ENCODE measurements around the gene EEF2K.

Gene EEF2K

GRCh38 chr16:22183335-22183734, 22.7 kb upstream of the EEF2K start:
- TF ChIP-seq GATA1 (IDR thresholded peaks at IDR 0.05; ENCODE audit: low read depth, low read length) = no peak
- no peak for DNase-seq

DNA sequence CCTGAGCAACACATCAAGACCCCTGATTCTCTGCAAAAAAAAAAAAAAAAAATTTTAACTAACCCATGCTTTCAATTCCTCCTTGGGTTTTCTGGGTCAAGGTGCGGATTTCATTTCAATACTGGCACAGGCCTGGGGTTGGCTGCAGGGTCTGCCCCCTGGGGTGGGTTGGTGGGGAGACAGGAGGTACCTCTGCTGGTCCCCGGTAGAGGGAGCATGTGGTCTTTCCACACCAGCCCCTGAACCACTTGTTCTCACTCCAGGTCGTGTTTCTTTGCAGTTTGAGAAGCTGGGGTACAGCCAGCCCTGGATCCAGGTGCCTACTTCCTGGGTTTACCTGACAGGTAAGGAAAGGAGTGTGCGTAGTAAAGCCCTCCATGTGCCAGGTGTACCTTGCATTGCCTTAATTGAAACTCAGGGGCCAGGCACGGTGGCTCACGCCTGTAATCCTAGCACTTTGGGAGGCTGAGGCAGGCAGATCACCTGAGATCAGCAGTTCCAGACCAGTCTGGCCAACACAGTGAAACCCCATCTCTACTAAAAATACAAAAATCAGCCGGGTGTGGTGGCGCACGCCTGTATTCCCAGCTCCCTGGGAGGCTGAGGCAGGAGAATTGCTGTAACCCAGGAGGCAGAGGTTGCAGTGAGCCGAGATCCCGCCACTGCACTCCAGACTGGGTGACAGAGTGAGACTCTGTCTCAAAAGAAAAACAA, 22.0 kb upstream of the EEF2K start:
- TF ChIP-seq GATA1 (IDR thresholded peaks at IDR 0.05; ENCODE audit: low read depth, low read length) (no peak), POLR2A (IDR thresholded peaks at IDR 0.05; ENCODE audit: low read length) (no peak)
- DNase-seq = no peak

GRCh38 chr16:22184615-22184968, 21.5 kb upstream of the EEF2K start:
- DNase-seq = no peak
- no peak for TF ChIP-seq GATA1 (IDR thresholded peaks at IDR 0.05; ENCODE audit: low read depth, low read length)
- no peak for TF ChIP-seq POLR2A (IDR thresholded peaks at IDR 0.05; ENCODE audit: low read length)

DNA sequence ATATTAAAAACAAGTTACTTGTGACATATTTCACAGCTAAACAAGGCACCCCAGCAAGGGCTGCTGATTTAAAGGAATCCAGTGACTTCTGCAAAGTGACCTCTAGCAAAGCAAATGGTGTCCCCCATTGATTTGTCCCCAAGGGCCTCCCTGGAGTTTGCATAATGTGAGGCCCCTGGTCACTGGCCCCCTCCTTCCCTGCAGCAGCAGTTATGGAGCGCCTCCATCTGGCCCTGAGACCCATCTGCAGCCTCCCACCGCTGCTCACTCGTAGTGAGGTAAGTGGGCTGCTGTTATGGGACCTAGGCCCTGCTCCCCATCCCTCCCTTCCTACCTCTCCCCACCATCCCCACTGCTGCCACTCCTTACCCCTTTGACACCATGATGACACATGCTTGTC, 19.6 kb upstream of the EEF2K start:
- TF ChIP-seq GATA1 (IDR thresholded peaks at IDR 0.05; ENCODE audit: low read depth, low read length) (no peak), POLR2A (IDR thresholded peaks at IDR 0.05; ENCODE audit: low read length) (no peak)
- DNase-seq = no peak

DNA sequence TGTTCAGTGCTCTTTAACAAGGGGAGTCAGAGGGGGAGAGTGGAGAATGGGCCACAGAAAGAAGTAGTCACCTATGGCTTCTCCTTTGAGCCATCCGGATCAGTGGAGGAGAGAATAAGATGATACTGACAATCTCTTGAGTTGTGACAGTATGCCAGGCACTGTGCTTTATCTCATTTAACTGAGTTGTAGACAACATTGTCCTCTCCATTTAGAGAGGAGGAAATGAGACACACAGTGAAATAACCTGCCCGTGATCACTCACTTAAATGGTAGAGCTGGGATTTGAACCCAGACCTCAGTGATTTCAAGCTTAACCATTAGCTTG, 17.8 kb upstream of the EEF2K start:
- TF ChIP-seq GATA1 (IDR thresholded peaks at IDR 0.05; ENCODE audit: low read depth, low read length) (no peak), POLR2A (IDR thresholded peaks at IDR 0.05; ENCODE audit: low read length) (no peak)

DNA sequence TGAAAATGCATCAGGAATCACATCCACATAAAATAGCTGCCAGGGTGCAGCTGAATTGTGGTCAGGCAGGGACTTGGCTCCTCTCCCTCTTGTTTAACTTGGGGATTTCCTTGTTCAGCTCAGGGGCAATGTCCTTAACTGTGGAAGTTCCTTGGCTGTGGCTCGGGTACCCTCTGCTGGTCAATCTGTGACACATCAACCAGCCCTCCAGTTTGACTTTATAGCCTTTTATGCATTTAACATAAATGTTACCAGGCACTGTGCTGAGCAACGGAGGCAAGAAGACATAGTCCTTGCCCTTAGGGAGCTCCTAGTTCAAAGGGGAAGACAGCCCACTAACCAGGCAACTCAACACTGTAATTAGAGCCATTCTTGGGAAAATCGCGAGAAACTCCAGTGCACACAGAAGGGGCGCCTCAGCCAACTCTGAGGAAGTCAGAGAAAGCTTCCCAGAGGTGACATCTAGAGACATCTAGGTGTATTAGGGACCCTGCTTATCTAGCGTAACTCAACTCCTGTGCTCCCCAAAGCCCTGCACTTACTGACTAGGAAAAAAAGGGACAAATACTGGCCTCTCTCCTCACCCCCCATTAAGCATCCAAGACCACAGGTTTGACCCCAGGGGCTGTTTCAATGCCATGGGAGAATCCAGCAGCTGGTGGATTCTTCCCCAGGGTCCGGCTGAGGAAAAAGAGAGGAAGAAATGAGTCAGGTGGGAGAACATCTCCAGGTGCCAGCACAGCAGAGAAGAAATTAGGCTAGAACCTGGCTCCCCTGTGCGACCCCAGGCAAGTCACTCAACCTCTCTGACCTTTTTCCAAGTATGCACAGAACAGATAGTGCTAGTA, 17.3 kb upstream of the EEF2K start:
- DNase-seq = peak; percentile 78 to 85
- TF ChIP-seq GATA1 (IDR thresholded peaks at IDR 0.05; ENCODE audit: low read depth, low read length) (no peak), POLR2A (IDR thresholded peaks at IDR 0.05; ENCODE audit: low read length) (no peak)

More for the DNA sequence above, 17.8 kb upstream of the EEF2K start:
- DNase-seq = no peak

GRCh38 chr16:22189473-22190080, 16.5 kb upstream of the EEF2K start:
- DNase-seq = peak; percentile 52 to 55
- no peak for TF ChIP-seq GATA1 (IDR thresholded peaks at IDR 0.05; ENCODE audit: low read depth, low read length)
- no peak for TF ChIP-seq POLR2A (IDR thresholded peaks at IDR 0.05; ENCODE audit: low read length)

- DNase-seq = peak in 1 of 2 experiments; percentile 100
- TF ChIP-seq GATA1 (IDR thresholded peaks at IDR 0.05; ENCODE audit: low read depth, low read length) = no peak
Observed at GRCh38 chr16:22190081-22190775, 15.8 kb upstream of the EEF2K start.

GRCh38 chr16:22190776-22191531, 15.1 kb upstream of the EEF2K start:
- TF ChIP-seq POLR2A (IDR thresholded peaks at IDR 0.05; ENCODE audit: low read length) (peak; percentile 95), GATA1 (IDR thresholded peaks at IDR 0.05; ENCODE audit: low read depth, low read length) (no peak)
- peak; percentile 100 for DNase-seq

- peak; percentile 45 for TF ChIP-seq POLR2A (IDR thresholded peaks at IDR 0.05; ENCODE audit: low read length)
- no peak for TF ChIP-seq GATA1 (IDR thresholded peaks at IDR 0.05; ENCODE audit: low read depth, low read length)
- DNase-seq = peak; percentile 76 to 81
Observed at GRCh38 chr16:22191532-22192260, 14.4 kb upstream of the EEF2K start.

- peak; percentile 87 to 90 for DNase-seq
- TF ChIP-seq POLR2A (IDR thresholded peaks at IDR 0.05; ENCODE audit: low read length) (peak; percentile 33), GATA1 (IDR thresholded peaks at IDR 0.05; ENCODE audit: low read depth, low read length) (no peak)
Observed at GRCh38 chr16:22192261-22193062, 13.6 kb upstream of the EEF2K start.

- TF ChIP-seq POLR2A (IDR thresholded peaks at IDR 0.05; ENCODE audit: low read length) = no peak
- no peak for TF ChIP-seq GATA1 (IDR thresholded peaks at IDR 0.05; ENCODE audit: low read depth, low read length)
- no peak for DNase-seq
Observed at GRCh38 chr16:22193063-22193411, 13.0 kb upstream of the EEF2K start.
